Stimulated activated effector memory CD8-positive, alpha-beta T cell treated with anti-CD3 and anti-CD28 coated beads, Interleukin-12 subunit alpha, Interleukin-12 subunit beta, amount 100 ng/mL, for 72 hours (primary cell): Measurements from ENCODE around the gene OXTR.
A peak's percentile ranks its signal among the peaks of the same experiment; 100 is the strongest.

Source experiments
- ATAC-seq: fragments of 150-1000 bp; cut with Tn5 transposase; 2 replicates; pipeline ENCODE4 v1.10.0; 2021
- DNase-seq, 2 donors: peaks; one replicate each; pipeline ENCODE4 v3.0.0; 2021 to 2022; ENCODE audit warnings: low spot score in 2 of 2
- H3K27ac Mint-ChIP-seq: one replicate; pipeline ENCODE4 v1.8.0; 2022; ENCODE audit warnings: mild to moderate bottlenecking, mixed read lengths
- H3K36me3 Mint-ChIP-seq: one replicate; pipeline ENCODE4 v1.8.0; 2022; ENCODE audit warnings: mild to moderate bottlenecking, mixed read lengths
- H3K4me1 Mint-ChIP-seq: one replicate; pipeline ENCODE4 v1.8.0; 2022; ENCODE audit warnings: mixed read lengths
- H3K4me3 Mint-ChIP-seq: one replicate; pipeline ENCODE4 v1.8.0; 2022; ENCODE audit warnings: mild to moderate bottlenecking, mixed read lengths
- H3K9me3 Mint-ChIP-seq: one replicate; pipeline ENCODE4 v1.8.0; 2022; ENCODE audit warnings: mixed read lengths

Gene OXTR

DNA sequence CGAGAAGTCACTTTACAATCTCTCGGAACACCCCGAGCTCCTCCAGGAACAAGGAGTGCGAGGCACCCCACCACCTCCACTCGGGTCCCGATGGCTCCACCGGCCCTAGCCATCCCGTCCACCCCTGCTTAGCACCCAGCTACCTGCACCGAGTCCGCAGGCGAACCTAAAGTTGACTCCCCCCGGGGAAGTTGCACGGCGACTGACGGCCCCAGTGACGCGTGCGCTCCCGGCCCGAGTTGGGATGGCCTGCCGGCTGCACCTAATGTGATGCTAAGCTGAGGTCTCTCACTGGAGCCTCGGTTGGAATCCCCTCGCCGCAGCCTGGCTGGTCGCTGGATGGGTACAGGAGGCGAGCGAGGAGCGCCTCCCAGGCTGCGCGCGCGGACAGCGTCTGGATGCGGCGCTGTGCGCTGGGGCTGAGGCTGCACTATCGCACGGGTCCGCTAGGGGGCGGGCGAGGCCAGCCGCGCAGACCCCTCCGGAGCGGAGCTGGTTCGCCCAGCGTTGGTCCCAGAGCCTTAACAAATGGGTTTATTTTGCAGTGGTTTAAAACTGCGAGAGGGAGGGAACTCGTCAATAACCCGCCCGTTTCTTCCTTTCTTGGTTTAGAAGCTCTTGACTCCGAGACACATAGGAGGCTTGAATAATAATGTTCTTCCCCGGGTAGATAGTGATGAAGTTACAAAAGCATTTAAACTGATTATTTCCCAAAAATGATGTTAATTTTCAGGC is at the start of gene OXTR:
TSS of gene OXTR (minus strand) at position 526 of the 735 bp plus-strand sequence. CDS start 1,426 bp downstream, outside the sequence.
- Mint-ChIP-seq H3K36me3 (no peaks in the 10 kb centered on the region), H3K4me3 (peak within 1 kb of the TSS; percentile 31), H3K4me1 (peaks cover 14% of the 10 kb centered on the region), H3K9me3 (no peaks in the 10 kb centered on the region), H3K27ac (no peak within 1 kb of the TSS)
- ATAC-seq (peak; percentile 81), DNase-seq (peak; percentile 58 to 81)

GRCh38 chr3:8817486-8817885 is 48.1 kb upstream of the OXTR start:
- Mint-ChIP-seq H3K4me1 (no peaks in the 10 kb centered on the region), H3K9me3 (peaks cover 20% of the 10 kb centered on the region), H3K36me3 (no peaks in the 10 kb centered on the region), H3K27ac (no peak overlapping the region), H3K4me3 (no peak overlapping the region)
- ATAC-seq = no peak
- DNase-seq = no peak

DNA sequence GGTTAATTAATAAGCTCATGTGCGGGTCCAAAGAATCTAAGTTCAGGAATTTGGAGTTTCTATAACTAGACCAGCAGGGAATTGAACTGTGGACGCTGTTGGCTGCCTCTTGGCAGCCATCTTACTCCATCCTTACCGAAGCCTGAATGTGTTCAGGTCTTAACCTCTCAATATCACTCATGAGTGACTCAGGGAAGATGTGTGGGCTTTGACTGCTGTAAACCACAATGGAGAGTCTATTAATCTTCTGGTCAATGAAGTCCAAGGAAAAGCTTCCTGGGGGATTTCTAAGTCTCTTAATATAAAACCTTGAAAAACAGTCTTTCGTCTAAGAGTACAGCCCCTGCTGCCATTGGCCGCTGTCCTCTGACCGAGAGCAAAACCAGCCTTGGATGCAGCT is 46.7 kb upstream of the OXTR start:
- Mint-ChIP-seq H3K27ac (no peak overlapping the region), H3K4me1 (no peaks in the 10 kb centered on the region), H3K9me3 (peaks cover 15% of the 10 kb centered on the region), H3K4me3 (no peak overlapping the region), H3K36me3 (no peaks in the 10 kb centered on the region)
- ATAC-seq (no peak), DNase-seq (no peak)

DNA sequence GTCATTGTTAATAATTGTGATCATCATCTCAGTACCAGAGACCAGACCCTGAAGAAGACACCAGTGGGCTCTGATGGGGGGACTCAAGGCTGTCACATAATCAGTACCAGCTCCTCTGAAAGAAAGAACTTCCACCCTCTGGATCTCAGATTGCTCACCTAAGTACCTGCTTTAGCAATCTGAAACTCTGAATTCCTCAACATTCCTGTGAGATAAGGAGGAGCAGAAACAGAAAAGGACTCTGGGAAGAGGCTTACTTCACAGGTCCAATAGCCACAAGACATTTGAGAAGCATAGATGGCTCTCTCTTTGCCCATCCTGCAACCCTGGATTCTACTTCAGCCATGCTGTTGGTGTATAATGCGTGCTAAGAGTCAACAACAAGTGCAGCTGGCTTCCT is 44.0 kb upstream of the OXTR start:
- Mint-ChIP-seq H3K4me3 (no peak overlapping the region), H3K36me3 (no peaks in the 10 kb centered on the region), H3K4me1 (no peaks in the 10 kb centered on the region), H3K27ac (no peak overlapping the region), H3K9me3 (peaks cover 7% of the 10 kb centered on the region)
- DNase-seq = no peak
- ATAC-seq = no peak

- no peak for ATAC-seq
- no peak overlapping the region for H3K27ac Mint-ChIP-seq
- no peaks in the 10 kb centered on the region for H3K36me3 Mint-ChIP-seq
- no peak for DNase-seq
- no peak overlapping the region for H3K4me3 Mint-ChIP-seq
- no peaks in the 10 kb centered on the region for H3K4me1 Mint-ChIP-seq
- H3K9me3 Mint-ChIP-seq = no peaks in the 10 kb centered on the region
Measured at GRCh38 chr3:8810561-8810960, 41.1 kb upstream of the OXTR start.

DNA sequence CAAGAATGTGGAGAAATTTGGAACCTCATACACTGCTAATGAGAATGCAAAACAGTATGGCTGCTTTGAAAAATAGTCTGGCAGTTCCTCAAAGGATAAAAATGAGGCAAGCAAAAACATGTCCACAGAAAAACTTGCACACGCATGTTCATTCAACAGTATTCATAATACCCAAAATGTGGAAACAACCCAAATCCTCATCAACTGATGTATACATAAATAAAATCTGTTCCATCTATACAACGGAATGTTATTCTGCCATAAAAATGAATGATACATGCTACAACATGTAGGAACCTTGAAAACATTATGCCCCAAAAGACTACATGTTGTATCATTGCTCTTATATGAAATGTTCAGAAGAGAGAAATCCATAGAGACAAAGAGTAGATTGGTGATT is 36.4 kb upstream of the OXTR start:
- H3K9me3 Mint-ChIP-seq = peaks cover 1% of the 10 kb centered on the region
- H3K4me3 Mint-ChIP-seq = no peak overlapping the region
- DNase-seq (no peak), ATAC-seq (no peak)
- H3K4me1 Mint-ChIP-seq = no peaks in the 10 kb centered on the region
- H3K27ac Mint-ChIP-seq = no peak overlapping the region
- no peaks in the 10 kb centered on the region for H3K36me3 Mint-ChIP-seq

GRCh38 chr3:8802256-8802655 is 32.8 kb upstream of the OXTR start:
- Mint-ChIP-seq H3K27ac (no peak overlapping the region), H3K4me1 (no peaks in the 10 kb centered on the region), H3K9me3 (peaks cover 5% of the 10 kb centered on the region), H3K36me3 (no peaks in the 10 kb centered on the region), H3K4me3 (no peak overlapping the region)
- ATAC-seq (no peak), DNase-seq (no peak)

- ATAC-seq = no peak
Measured at GRCh38 chr3:8800016-8800415, 30.6 kb upstream of the OXTR start.

GRCh38 chr3:8794247-8794646 is 24.8 kb upstream of the OXTR start:
- Mint-ChIP-seq H3K9me3 (peaks cover 5% of the 10 kb centered on the region), H3K36me3 (no peaks in the 10 kb centered on the region), H3K4me1 (no peaks in the 10 kb centered on the region), H3K27ac (no peak overlapping the region), H3K4me3 (no peak overlapping the region)
- DNase-seq = no peak
- ATAC-seq = no peak

More at GRCh38 chr3:8800016-8800415, 30.6 kb upstream of the OXTR start:
- Mint-ChIP-seq H3K27ac (no peak overlapping the region), H3K4me3 (no peak overlapping the region), H3K36me3 (no peaks in the 10 kb centered on the region), H3K9me3 (peaks cover 5% of the 10 kb centered on the region), H3K4me1 (no peaks in the 10 kb centered on the region)
- DNase-seq = no peak

- Mint-ChIP-seq H3K9me3 (peaks cover 9% of the 10 kb centered on the region), H3K27ac (no peak overlapping the region), H3K36me3 (no peaks in the 10 kb centered on the region), H3K4me3 (no peak overlapping the region), H3K4me1 (no peaks in the 10 kb centered on the region)
- no peak for ATAC-seq
- DNase-seq = no peak
Measured at GRCh38 chr3:8793242-8793641, 23.8 kb upstream of the OXTR start.

DNA sequence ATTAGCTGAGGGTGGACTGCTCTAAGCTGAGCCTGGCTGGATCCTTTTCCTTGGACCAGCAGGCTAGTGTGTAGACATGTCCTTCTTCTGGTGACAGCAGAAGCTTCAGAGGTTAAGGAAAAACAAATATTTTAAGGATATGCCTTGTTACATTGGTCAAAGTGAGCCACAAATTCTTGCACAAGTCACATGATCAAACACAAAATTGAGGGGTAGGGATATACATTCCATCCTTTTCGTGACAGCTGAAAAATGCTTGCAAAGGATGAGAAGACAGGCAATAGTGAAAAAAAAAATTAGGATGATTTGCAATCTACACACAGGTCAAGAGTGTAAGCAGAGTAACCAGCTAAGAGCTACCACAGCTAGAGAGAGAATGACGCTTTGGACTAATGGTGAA is 21.1 kb upstream of the OXTR start:
- Mint-ChIP-seq H3K4me3 (no peak overlapping the region), H3K27ac (no peak overlapping the region), H3K4me1 (no peaks in the 10 kb centered on the region), H3K36me3 (no peaks in the 10 kb centered on the region), H3K9me3 (peaks cover 9% of the 10 kb centered on the region)
- DNase-seq (no peak), ATAC-seq (no peak)

DNA sequence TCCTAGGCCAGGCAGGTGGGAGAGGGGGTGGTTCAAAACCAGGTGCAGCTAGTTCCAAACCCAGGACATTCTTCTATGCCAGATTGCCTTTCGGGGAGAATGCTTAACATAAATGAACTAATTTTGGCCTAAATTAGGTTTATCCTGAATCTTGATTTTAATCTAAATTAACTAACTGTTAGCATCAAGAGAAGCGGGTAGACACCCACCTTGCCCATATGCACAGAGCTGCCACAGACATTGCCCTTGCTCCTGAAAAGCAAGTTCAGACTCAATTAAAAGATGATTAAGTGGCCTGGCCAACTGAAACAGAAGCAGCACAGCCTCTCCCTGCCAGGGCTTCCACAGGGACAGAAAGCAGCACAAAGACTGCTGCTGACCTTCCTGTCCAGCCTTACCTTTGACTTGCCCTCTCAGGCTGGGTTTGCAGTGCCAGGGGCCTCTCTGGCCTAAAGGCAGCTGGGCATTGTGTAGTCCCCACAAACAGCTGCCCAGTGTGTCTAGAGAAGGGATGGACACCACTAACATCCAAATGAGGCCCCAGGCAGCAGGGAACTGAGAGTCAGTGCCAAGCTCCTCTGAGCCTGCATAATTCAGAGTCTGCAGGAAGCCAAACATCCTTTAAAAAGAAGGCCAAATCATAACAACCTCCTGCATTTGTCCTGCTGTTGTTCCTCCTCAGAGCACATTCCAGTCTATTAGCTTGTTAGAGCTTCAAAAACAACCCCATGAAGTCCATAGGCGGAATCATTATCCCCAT is 15.4 kb upstream of the OXTR start:
- H3K9me3 Mint-ChIP-seq = peaks cover 9% of the 10 kb centered on the region
- DNase-seq (no peak), ATAC-seq (peak; percentile 26)
- H3K36me3 Mint-ChIP-seq = no peaks in the 10 kb centered on the region
- H3K4me3 Mint-ChIP-seq = no peak overlapping the region
- no peaks in the 10 kb centered on the region for H3K4me1 Mint-ChIP-seq
- no peak overlapping the region for H3K27ac Mint-ChIP-seq

DNA sequence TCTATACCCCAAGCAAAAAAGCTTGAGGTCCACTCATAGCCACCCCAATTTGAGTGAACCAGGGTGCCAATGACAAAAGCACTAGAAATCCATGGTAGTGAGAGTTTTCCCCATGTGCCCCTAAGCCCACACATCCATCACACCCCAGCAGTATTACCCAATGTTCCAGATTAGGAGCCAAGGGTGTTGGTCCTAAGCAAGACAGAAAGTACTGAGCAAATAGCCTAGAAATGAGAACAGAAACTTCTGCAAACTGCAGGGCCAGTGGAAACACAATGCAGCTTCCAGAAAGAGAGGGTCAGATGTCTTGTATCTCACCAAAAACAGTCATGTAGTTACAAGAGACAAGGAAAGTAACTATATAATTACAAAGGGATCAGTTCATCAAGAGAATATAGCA is 10.9 kb upstream of the OXTR start:
- peaks cover 7% of the 10 kb centered on the region for H3K9me3 Mint-ChIP-seq

DNA sequence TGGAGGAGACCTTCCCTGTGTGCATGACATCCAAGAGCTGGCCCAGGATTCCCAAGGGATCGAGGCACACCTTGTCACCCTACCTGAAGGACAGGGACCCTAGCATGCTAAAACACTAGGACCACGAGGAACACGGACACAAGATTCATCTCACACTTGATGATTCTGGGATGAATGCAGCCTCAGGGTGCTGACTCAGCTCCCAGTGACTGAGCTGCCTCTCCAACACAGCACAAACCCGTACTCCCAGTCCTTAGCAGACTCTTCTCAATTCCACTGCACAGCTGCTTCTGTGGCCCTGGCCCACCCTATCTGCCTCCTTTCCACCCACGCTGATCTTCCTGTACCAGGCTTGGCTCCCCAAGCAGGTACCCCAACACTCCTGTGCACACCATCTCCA is 9.1 kb upstream of the OXTR start:
- no peak for DNase-seq
- no peak overlapping the region for H3K27ac Mint-ChIP-seq
- no peak for ATAC-seq
- no peaks in the 10 kb centered on the region for H3K36me3 Mint-ChIP-seq
- H3K4me1 Mint-ChIP-seq = no peaks in the 10 kb centered on the region
- H3K9me3 Mint-ChIP-seq = peaks cover 7% of the 10 kb centered on the region
- no peak overlapping the region for H3K4me3 Mint-ChIP-seq

More for the DNA sequence above, 10.9 kb upstream of the OXTR start:
- ATAC-seq = no peak
- no peak for DNase-seq
- Mint-ChIP-seq H3K36me3 (no peaks in the 10 kb centered on the region), H3K4me3 (no peak overlapping the region), H3K27ac (no peak overlapping the region), H3K4me1 (no peaks in the 10 kb centered on the region)

DNA sequence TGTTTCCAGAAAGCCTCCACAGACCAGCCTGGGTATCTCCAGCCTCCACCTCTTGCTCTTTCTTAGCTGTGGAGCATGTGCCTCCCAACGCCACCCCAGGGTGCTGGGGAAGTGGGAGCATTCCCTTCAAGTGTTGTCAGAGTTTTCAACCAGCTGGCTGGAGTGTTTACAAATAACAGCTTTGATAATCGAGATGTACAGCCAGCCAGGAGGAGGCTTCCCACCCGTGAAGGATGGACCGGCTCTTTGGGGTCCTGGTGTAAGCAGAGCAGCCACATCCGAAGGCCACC is 8.5 kb upstream of the OXTR start:
- no peaks in the 10 kb centered on the region for H3K36me3 Mint-ChIP-seq
- H3K27ac Mint-ChIP-seq = no peak overlapping the region
- H3K4me3 Mint-ChIP-seq = no peak overlapping the region
- no peaks in the 10 kb centered on the region for H3K4me1 Mint-ChIP-seq
- ATAC-seq (no peak), DNase-seq (no peak)
- H3K9me3 Mint-ChIP-seq = peaks cover 7% of the 10 kb centered on the region

DNA sequence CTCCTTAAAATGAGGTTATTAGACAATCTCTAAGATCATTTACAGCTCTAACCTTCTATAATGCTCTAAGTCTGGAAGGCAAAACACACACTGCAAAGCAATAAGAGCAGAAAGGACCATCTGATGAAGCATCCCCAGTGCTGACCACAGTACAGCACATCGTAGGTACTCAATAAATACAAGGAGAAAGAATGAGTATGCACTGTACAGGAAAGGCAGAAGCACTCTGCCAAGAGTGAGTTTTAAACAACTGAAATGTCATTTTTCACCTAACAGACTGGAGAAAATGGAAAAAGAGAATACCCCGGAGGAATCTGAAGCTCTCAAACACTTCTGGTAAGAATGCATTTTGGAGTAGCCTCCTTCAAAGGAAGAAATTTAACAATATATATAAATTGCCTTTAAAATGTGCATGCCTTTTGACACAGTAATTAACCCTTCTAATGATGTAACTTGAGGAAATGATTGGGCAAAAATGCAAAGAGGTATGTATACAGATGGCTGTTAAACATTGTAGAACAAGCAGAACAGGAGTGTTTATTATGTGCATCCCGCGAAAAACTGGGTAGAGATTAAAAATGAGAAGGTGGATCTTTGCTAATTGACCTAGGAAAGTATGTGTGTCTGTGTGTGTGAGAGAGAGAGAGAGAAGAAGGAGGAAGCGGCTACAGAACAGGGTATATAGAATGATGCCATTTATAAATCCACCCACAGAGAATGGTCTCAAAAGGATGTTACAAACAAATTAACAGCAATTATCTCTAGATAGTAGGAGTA is 8.0 kb upstream of the OXTR start:
- H3K27ac Mint-ChIP-seq = no peak overlapping the region
- no peak for ATAC-seq
- peaks cover 7% of the 10 kb centered on the region for H3K9me3 Mint-ChIP-seq
- H3K36me3 Mint-ChIP-seq = no peaks in the 10 kb centered on the region
- H3K4me1 Mint-ChIP-seq = no peaks in the 10 kb centered on the region
- no peak for DNase-seq
- H3K4me3 Mint-ChIP-seq = no peak overlapping the region
